HG03139 (cell line): ENCODE measurements around the gene SWSAP1.
"Not testable (repeated sequence)": the region's sequence is repeated elsewhere in the genome, so short reads cannot be mapped to it uniquely, and the experiment has no call there.

Experiments used
- ATAC-seq: cut with Tn5 transposase; IDR thresholded peaks from one replicate; pipeline ENCODE4 v1.9.1; 2021; ENCODE audit not compliant: unreplicated experiment

Gene SWSAP1

GRCh38 chr19:11374433-11375142 lies at the start of gene SWSAP1:
Gene SWSAP1 (plus strand): TSS chr19:11374666. CDS start chr19:11374681, 15 bp downstream.
- peak; percentile 81 for ATAC-seq

GRCh38 chr19:11324748-11325389 lies 49.6 kb upstream of the SWSAP1 start:
- no peak for ATAC-seq

GRCh38 chr19:11325544-11325943 lies 48.9 kb upstream of the SWSAP1 start:
- ATAC-seq: no peak

- no peak for ATAC-seq
Observed at GRCh38 chr19:11330127-11330526, 44.3 kb upstream of the SWSAP1 start.

- ATAC-seq: no peak
Observed at GRCh38 chr19:11331502-11331901, 43.0 kb upstream of the SWSAP1 start.

GRCh38 chr19:11332822-11333221 lies 41.6 kb upstream of the SWSAP1 start:
- ATAC-seq: no peak

GRCh38 chr19:11333838-11334237 lies 40.6 kb upstream of the SWSAP1 start:
- not testable (repeated sequence) for ATAC-seq

GRCh38 chr19:11335449-11336146 lies 38.9 kb upstream of the SWSAP1 start:
- no peak for ATAC-seq

GRCh38 chr19:11337080-11337479 lies 37.4 kb upstream of the SWSAP1 start:
- ATAC-seq: no peak

- ATAC-seq: no peak
Observed at GRCh38 chr19:11338121-11338520, 36.3 kb upstream of the SWSAP1 start.

GRCh38 chr19:11338569-11339253 lies 35.8 kb upstream of the SWSAP1 start:
- no peak for ATAC-seq

- ATAC-seq: no peak
Observed at GRCh38 chr19:11339254-11340098, 35.0 kb upstream of the SWSAP1 start, which contains the start of gene RAB3D. Gene RAB3D (minus strand): TSS chr19:11339657. CDS start chr19:11337399, 2,258 bp downstream.

- ATAC-seq: not testable (repeated sequence)
Observed at GRCh38 chr19:11340099-11340467, 34.4 kb upstream of the SWSAP1 start.

- no peak for ATAC-seq
Observed at GRCh38 chr19:11342429-11342828, 32.0 kb upstream of the SWSAP1 start.

GRCh38 chr19:11345122-11345803 lies 29.2 kb upstream of the SWSAP1 start:
- no peak for ATAC-seq

GRCh38 chr19:11346104-11346940 lies 28.1 kb upstream of the SWSAP1 start, which contains the start of the genes CCDC159 and TMEM205:
Gene CCDC159 (plus strand): TSS chr19:11346519. CDS start chr19:11346607, 88 bp downstream.
Gene TMEM205 (minus strand): TSS chr19:11346268. CDS start chr19:11345619, 649 bp downstream.
- ATAC-seq: peak; percentile 76

GRCh38 chr19:11347546-11348039 lies 26.9 kb upstream of the SWSAP1 start:
- ATAC-seq: no peak

GRCh38 chr19:11349171-11349570 lies 25.3 kb upstream of the SWSAP1 start:
- ATAC-seq: no peak
